Esophagus (tissue), 2 donors: ENCODE measurements around the gene HS3ST5. TPM values are rescaled to one million over a fixed set of nuclear protein-coding genes. Genes with fewer than 3 reads are reported as not detected.
"Not testable (repeated sequence)": the region's sequence is repeated elsewhere in the genome, so short reads cannot be mapped to it uniquely, and the experiment has no call there.

Source experiments
- H3K27ac ChIP-seq, 2 donors: one replicate each; pipeline ENCODE4 v1.5.1; 2013; ENCODE audit warnings: low read depth in 2 of 2, mild to moderate bottlenecking in 2 of 2, inconsistent platforms in 1 of 2, low read length in 1 of 2, moderate library complexity in 1 of 2
- H3K27me3 ChIP-seq, 2 donors: one replicate each; pipeline ENCODE4 v1.6.1; 2013; ENCODE audit warnings: low read length in 2 of 2, control low read depth in 1 of 2, mild to moderate bottlenecking in 1 of 2; ENCODE audit not compliant: insufficient read depth in 2 of 2, control insufficient read depth in 1 of 2
- H3K36me3 ChIP-seq, 2 donors: one replicate each; pipeline ENCODE4 v1.6.1; 2013; ENCODE audit warnings: low read length in 1 of 2; ENCODE audit not compliant: control insufficient read depth in 2 of 2, insufficient read depth in 2 of 2
- H3K4me1 ChIP-seq, 2 donors: one replicate each; pipeline ENCODE4 v1.6.1; 2013; ENCODE audit warnings: low read length in 1 of 2; ENCODE audit not compliant: control insufficient read depth in 2 of 2, insufficient read depth in 2 of 2
- H3K4me3 ChIP-seq, 2 donors: one replicate each; pipeline ENCODE4 v1.5.1; 2013; ENCODE audit warnings: low read length in 2 of 2, mild to moderate bottlenecking in 2 of 2, low read depth in 1 of 2, moderate library complexity in 1 of 2
- H3K9me3 ChIP-seq, 2 donors: one replicate each; pipeline ENCODE4 v1.6.1; 2013; ENCODE audit warnings: mild to moderate bottlenecking in 2 of 2, low read depth in 1 of 2, low read length in 1 of 2, moderate library complexity in 1 of 2; ENCODE audit not compliant: control insufficient read depth in 2 of 2, insufficient read depth in 1 of 2
- WGBS, 2 donors: extraction: QIAGEN DNeasy Blood & Tissue Kit; methylation state at CpG; one replicate each; pipeline ENCODE4 v1.1.7; 2013; 5-methylcytosine and 5-hydroxymethylcytosine counted together
- polyA plus RNA-seq, 2 donors: library from polyadenylated mRNA; stranded (reverse); fragments of 200-250 nt; gene quantifications; one replicate each; pipeline ENCODE4 v1.2.3, GENCODE V29; 2013
- donor health status: healthy with polysubstance abuse.
- donor health status: Bipolar disorder and iron deficiency.

HS3ST5 gene
- polyA plus RNA-seq, 2 donors = not detected

DNA sequence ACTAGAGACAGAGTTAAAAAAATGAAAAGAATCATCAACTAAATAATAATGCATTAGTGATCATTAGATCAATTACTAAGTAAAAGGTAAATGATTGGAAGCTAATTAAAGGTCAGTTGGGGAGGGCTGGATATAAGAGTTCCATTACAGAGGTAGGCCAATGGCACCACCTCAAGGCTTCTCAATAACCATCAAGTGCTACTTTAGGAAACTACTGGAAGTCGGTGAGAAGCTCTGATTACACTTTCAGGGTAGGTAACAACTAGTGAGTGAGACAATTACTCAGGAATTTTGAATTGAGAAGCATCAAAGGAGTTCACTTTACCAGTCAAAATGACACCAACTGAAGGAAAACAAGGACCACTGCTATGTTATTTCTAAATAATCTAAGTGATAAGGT is 281.7 kb downstream of the HS3ST5 start:
- no peaks in the 10 kb centered on the region for H3K27me3 ChIP-seq
- WGBS, 2 donors = 71% methylated on average over 1 of the region's 1 CpG
- H3K4me1 ChIP-seq = no peaks in the 10 kb centered on the region
- no peaks in the 10 kb centered on the region for H3K36me3 ChIP-seq
- H3K4me3 ChIP-seq = no peak overlapping the region
- no peak overlapping the region for H3K27ac ChIP-seq
- H3K9me3 ChIP-seq = no peaks in the 10 kb centered on the region

DNA sequence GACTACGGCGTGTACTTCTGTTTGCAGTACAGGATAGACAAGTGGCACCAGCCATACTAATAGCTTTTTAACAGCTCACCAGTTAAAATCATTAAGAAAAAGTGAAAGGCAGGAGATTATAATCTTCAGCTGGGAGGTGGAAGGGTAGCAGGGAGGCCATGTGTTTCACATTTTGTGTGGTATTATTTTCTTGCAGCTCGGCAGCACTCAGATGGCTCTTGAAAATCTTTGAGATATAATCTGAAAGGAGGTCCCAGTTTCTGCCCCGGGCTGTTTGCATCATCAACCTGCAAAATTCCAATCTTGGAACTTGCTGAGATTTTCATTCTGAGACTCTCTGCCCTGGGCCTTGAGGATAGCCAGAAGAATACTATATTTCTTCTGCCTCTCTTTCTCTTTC is 284.4 kb downstream of the HS3ST5 start:
- H3K36me3 ChIP-seq = no peaks in the 10 kb centered on the region
- H3K9me3 ChIP-seq = no peaks in the 10 kb centered on the region
- no peaks in the 10 kb centered on the region for H3K27me3 ChIP-seq
- H3K27ac ChIP-seq = no peak overlapping the region
- WGBS, 2 donors = 86 to 90% methylated on average over 4 of the region's 4 CpGs
- H3K4me1 ChIP-seq = no peaks in the 10 kb centered on the region
- no peak overlapping the region for H3K4me3 ChIP-seq

- 68 to 72% methylated on average over 2 of the region's 2 CpGs for WGBS, 2 donors
- no peaks in the 10 kb centered on the region for H3K36me3 ChIP-seq
- no peak overlapping the region for H3K27ac ChIP-seq
These were observed 287.1 kb downstream of the HS3ST5 start for GRCh38 chr6:114055763-114056162.

GRCh38 chr6:114055349-114055748 is 287.5 kb downstream of the HS3ST5 start:
- 73 to 87% methylated on average over 3 of the region's 3 CpGs for WGBS, 2 donors
- no peaks in the 10 kb centered on the region for H3K36me3 ChIP-seq
- no peaks in the 10 kb centered on the region for H3K27me3 ChIP-seq
- H3K4me1 ChIP-seq = no peaks in the 10 kb centered on the region
- H3K4me3 ChIP-seq = no peak overlapping the region
- H3K27ac ChIP-seq = no peak overlapping the region
- H3K9me3 ChIP-seq = no peaks in the 10 kb centered on the region

More at GRCh38 chr6:114055763-114056162, 287.1 kb downstream of the HS3ST5 start:
- Histone ChIP-seq H3K4me1 (no peaks in the 10 kb centered on the region), H3K4me3 (no peak overlapping the region), H3K27me3 (no peaks in the 10 kb centered on the region), H3K9me3 (no peaks in the 10 kb centered on the region)

DNA sequence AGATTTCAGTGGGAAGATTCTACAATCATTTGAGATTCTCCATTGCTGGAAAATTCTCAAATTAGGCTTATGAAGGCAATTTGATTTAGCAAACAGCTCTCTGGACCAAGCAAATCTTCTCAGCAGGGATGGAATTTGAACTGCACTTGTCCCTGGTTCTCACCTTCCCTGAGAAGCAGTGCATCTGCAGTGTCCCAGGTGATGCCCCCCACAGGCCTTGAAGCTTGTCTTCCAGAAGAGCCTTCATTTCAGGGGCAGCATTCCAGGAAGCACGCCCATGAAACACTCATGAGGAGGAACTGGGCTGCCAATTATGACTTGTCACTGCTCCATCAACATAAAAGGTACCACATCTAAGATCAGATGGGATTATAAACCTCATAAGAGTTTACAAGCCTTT is 289.0 kb downstream of the HS3ST5 start:
- 49 to 65% methylated on average over 1 of the region's 1 CpG for WGBS, 2 donors
- H3K4me1 ChIP-seq = no peaks in the 10 kb centered on the region

GRCh38 chr6:114052141-114052540 is 290.7 kb downstream of the HS3ST5 start:
- H3K36me3 ChIP-seq = no peaks in the 10 kb centered on the region

More for the DNA sequence above, 289.0 kb downstream of the HS3ST5 start:
- Histone ChIP-seq H3K27me3 (no peaks in the 10 kb centered on the region), H3K4me3 (no peak overlapping the region), H3K9me3 (no peaks in the 10 kb centered on the region), H3K36me3 (no peaks in the 10 kb centered on the region), H3K27ac (no peak overlapping the region)

GRCh38 chr6:114051031-114051430 is 291.8 kb downstream of the HS3ST5 start:
- WGBS, 2 donors = 85% methylated on average over 1 of the region's 1 CpG
- Histone ChIP-seq H3K27ac (no peak overlapping the region), H3K4me3 (no peak overlapping the region), H3K27me3 (no peaks in the 10 kb centered on the region), H3K9me3 (no peaks in the 10 kb centered on the region), H3K4me1 (no peaks in the 10 kb centered on the region), H3K36me3 (no peaks in the 10 kb centered on the region)

More at GRCh38 chr6:114052141-114052540, 290.7 kb downstream of the HS3ST5 start:
- Histone ChIP-seq H3K27ac (no peak overlapping the region), H3K4me3 (no peak overlapping the region), H3K9me3 (no peaks in the 10 kb centered on the region), H3K4me1 (no peaks in the 10 kb centered on the region), H3K27me3 (no peaks in the 10 kb centered on the region)
- WGBS, 2 donors = 91 to 95% methylated on average over 3 of the region's 3 CpGs

GRCh38 chr6:114049367-114049966 is 293.4 kb downstream of the HS3ST5 start:
- no peaks in the 10 kb centered on the region for H3K9me3 ChIP-seq
- WGBS, 2 donors = 81 to 92% methylated on average over 2 of the region's 2 CpGs

DNA sequence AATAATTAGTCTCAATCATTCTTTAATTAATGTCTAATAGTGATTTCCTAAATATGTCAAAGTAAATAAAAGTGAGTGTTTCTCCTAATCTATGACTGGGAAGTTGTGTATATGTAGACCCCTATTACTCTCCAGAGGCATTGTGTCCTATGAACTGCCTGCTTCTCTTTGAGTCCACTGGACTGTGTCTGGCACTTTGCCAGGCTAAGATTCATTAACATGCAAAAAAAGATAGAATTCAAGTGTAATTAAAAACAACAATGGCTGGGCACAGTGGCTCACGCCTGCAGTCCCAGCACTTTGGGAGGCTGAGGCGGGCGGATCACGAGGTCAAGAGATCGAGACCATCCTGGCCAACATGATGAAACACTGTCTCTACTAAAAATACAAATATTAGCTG is 298.3 kb downstream of the HS3ST5 start:
- H3K36me3 ChIP-seq, H3K4me3 ChIP-seq, H3K4me1 ChIP-seq, H3K27ac ChIP-seq, H3K27me3 ChIP-seq, H3K9me3 ChIP-seq: not testable (repeated sequence)
- whole genome bisulfite sequencing, 2 donors = 93 to 94% methylated on average over 5 of the region's 5 CpGs

More at GRCh38 chr6:114049367-114049966, 293.4 kb downstream of the HS3ST5 start:
- no peak overlapping the region for H3K4me3 ChIP-seq
- H3K36me3 ChIP-seq = no peaks in the 10 kb centered on the region
- no peak overlapping the region for H3K27ac ChIP-seq
- H3K4me1 ChIP-seq = no peaks in the 10 kb centered on the region
- no peaks in the 10 kb centered on the region for H3K27me3 ChIP-seq

GRCh38 chr6:114042267-114043016 is 300.4 kb downstream of the HS3ST5 start:
- Histone ChIP-seq H3K27ac (no peak overlapping the region), H3K36me3 (no peaks in the 10 kb centered on the region), H3K27me3 (no peaks in the 10 kb centered on the region), H3K4me1 (no peaks in the 10 kb centered on the region), H3K9me3 (no peaks in the 10 kb centered on the region), H3K4me3 (no peak overlapping the region)
- WGBS, 2 donors = 43 to 51% methylated on average over 7 of the region's 7 CpGs
